ENCODE data around the gene CAPZA1. TPM values are rescaled to one million over a fixed set of nuclear protein-coding genes. Genes with fewer than 3 reads are reported as not detected.

Gene CAPZA1
- total RNA-seq, 4 donors from 2014 or later = 116 to 181 (median 179) TPM

GRCh38 chr1:112710586-112710985, 91.0 kb downstream of the CAPZA1 start:
- no peaks in the 10 kb centered on the region for H3K9me3 ChIP-seq
- no peak for DNase-seq
- H3K36me3 ChIP-seq = no peaks in the 10 kb centered on the region
- H3K4me3 ChIP-seq = no peak overlapping the region
- H3K4me1 ChIP-seq = peaks cover 0 to 23% (median 9%) of the 10 kb centered on the region in 4 donors
- H3K27ac ChIP-seq = no peak overlapping the region
- no peak for TF ChIP-seq POLR2A (IDR thresholded peaks at IDR 0.05)
- no peaks in the 10 kb centered on the region for H3K27me3 ChIP-seq

- no peaks in the 10 kb centered on the region for H3K9me3 ChIP-seq
- H3K4me3 ChIP-seq = no peak overlapping the region
- TF ChIP-seq CTCF (IDR thresholded peaks at IDR 0.05) = no peak
- no peak for TF ChIP-seq POLR2A (IDR thresholded peaks at IDR 0.05)
- no peaks in the 10 kb centered on the region for H3K27me3 ChIP-seq
- H3K27ac ChIP-seq = no peak overlapping the region
- H3K4me1 ChIP-seq = peaks cover 0 to 19% (median 7%) of the 10 kb centered on the region in 4 donors
- DNase-seq = no peak
- H3K36me3 ChIP-seq = no peaks in the 10 kb centered on the region
These were observed 91.4 kb downstream of the CAPZA1 start for GRCh38 chr1:112711041-112711440.

GRCh38 chr1:112711670-112712069, 92.0 kb downstream of the CAPZA1 start:
- peaks cover 0 to 19% (median 7%) of the 10 kb centered on the region in 4 donors for H3K4me1 ChIP-seq
- no peaks in the 10 kb centered on the region for H3K27me3 ChIP-seq
- TF ChIP-seq POLR2A (IDR thresholded peaks at IDR 0.05) = no peak
- no peak for TF ChIP-seq CTCF (IDR thresholded peaks at IDR 0.05)
- H3K27ac ChIP-seq = no peak overlapping the region
- H3K36me3 ChIP-seq = no peaks in the 10 kb centered on the region
- H3K9me3 ChIP-seq = no peaks in the 10 kb centered on the region
- no peak overlapping the region for H3K4me3 ChIP-seq
- DNase-seq = no peak

GRCh38 chr1:112712191-112712590, 92.6 kb downstream of the CAPZA1 start:
- Histone ChIP-seq H3K27me3 (no peaks in the 10 kb centered on the region), H3K4me1 (peaks cover 0 to 19% (median 7%) of the 10 kb centered on the region in 4 donors), H3K27ac (no peak overlapping the region), H3K36me3 (no peaks in the 10 kb centered on the region), H3K4me3 (no peak overlapping the region), H3K9me3 (no peaks in the 10 kb centered on the region)
- DNase-seq = no peak
- no peak for TF ChIP-seq CTCF (IDR thresholded peaks at IDR 0.05)
- no peak for TF ChIP-seq POLR2A (IDR thresholded peaks at IDR 0.05)

- Histone ChIP-seq H3K4me1 (peaks cover 0 to 15% (median 7%) of the 10 kb centered on the region in 4 donors), H3K27ac (no peak overlapping the region), H3K36me3 (no peaks in the 10 kb centered on the region), H3K4me3 (no peak overlapping the region), H3K9me3 (no peaks in the 10 kb centered on the region), H3K27me3 (no peaks in the 10 kb centered on the region)
- no peak for DNase-seq
- TF ChIP-seq CTCF (IDR thresholded peaks at IDR 0.05) (no peak), POLR2A (IDR thresholded peaks at IDR 0.05) (no peak)
These were observed 93.1 kb downstream of the CAPZA1 start for GRCh38 chr1:112712701-112713128.

- peak overlapping the region in 1 of 4 donors; percentile 71 for H3K27ac ChIP-seq
- peak overlapping the region; percentile 52 to 86 (median 74) for H3K4me3 ChIP-seq
- peak in 2 of 3 donors; percentile 64 to 69 for DNase-seq
- H3K36me3 ChIP-seq = no peaks in the 10 kb centered on the region
- TF ChIP-seq CTCF (IDR thresholded peaks at IDR 0.05) = no peak
- no peak for TF ChIP-seq POLR2A (IDR thresholded peaks at IDR 0.05)
- H3K9me3 ChIP-seq = no peaks in the 10 kb centered on the region
- H3K27me3 ChIP-seq = no peaks in the 10 kb centered on the region
- peaks cover 0 to 14% (median 8%) of the 10 kb centered on the region in 4 donors for H3K4me1 ChIP-seq
These were observed 94.1 kb downstream of the CAPZA1 start for GRCh38 chr1:112713466-112714312.

Data from Peyer's patch (tissue), 4 donors.